Stimulated activated naive CD8-positive, alpha-beta T cell treated with anti-CD3 and anti-CD28 coated beads, Interleukin-15, Interleukin-2, amounts not matched to agents 100 U/mL and 50 U/mL, for 24 hours (primary cell): Measurements from ENCODE around the gene NOS1AP.
A peak's percentile ranks its signal among the peaks of the same experiment; 100 is the strongest.
"Not testable (repeated sequence)": the region's sequence is repeated elsewhere in the genome, so short reads cannot be mapped to it uniquely, and the experiment has no call there.

Experiments
- ATAC-seq: fragments of 150-1000 bp; cut with Tn5 transposase; one replicate; pipeline ENCODE4 v1.10.0; 2021
- DNase-seq: peaks from one replicate; pipeline ENCODE4 v3.0.0; 2021

Gene NOS1AP

GRCh38 chr1:162069334-162070093, at the start of gene NOS1AP:
Gene NOS1AP (plus strand): TSS chr1:162069691. CDS start chr1:162070178, 487 bp downstream.
- DNase-seq (peak; percentile 85), ATAC-seq (peak; percentile 98)

GRCh38 chr1:162020150-162020549, 49.3 kb upstream of the NOS1AP start:
- DNase-seq = no peak
- no peak for ATAC-seq

- ATAC-seq (no peak), DNase-seq (no peak)
These were observed 48.4 kb upstream of the NOS1AP start for GRCh38 chr1:162021124-162021523.

GRCh38 chr1:162022626-162023025, 46.9 kb upstream of the NOS1AP start:
- DNase-seq = no peak
- no peak for ATAC-seq

GRCh38 chr1:162023181-162023546, 46.3 kb upstream of the NOS1AP start:
- DNase-seq (no peak), ATAC-seq (no peak)

- ATAC-seq = peak; percentile 85
- DNase-seq = peak; percentile 54
These were observed 45.7 kb upstream of the NOS1AP start, which contains the start of gene OLFML2B for GRCh38 chr1:162023547-162024501. Gene OLFML2B (minus strand): TSS chr1:162023869. CDS start chr1:162023430, 439 bp downstream.

- no peak for DNase-seq
These were observed 44.0 kb upstream of the NOS1AP start for GRCh38 chr1:162025541-162025940.

GRCh38 chr1:162026881-162027280, 42.6 kb upstream of the NOS1AP start:
- ATAC-seq (no peak), DNase-seq (no peak)

More at GRCh38 chr1:162025541-162025940, 44.0 kb upstream of the NOS1AP start:
- no peak for ATAC-seq

GRCh38 chr1:162028726-162029125, 40.8 kb upstream of the NOS1AP start:
- DNase-seq (no peak), ATAC-seq (no peak)

- DNase-seq = no peak
- ATAC-seq = no peak
These were observed 40.3 kb upstream of the NOS1AP start for GRCh38 chr1:162029157-162029556.

- DNase-seq = no peak
- ATAC-seq = no peak
These were observed 38.7 kb upstream of the NOS1AP start for GRCh38 chr1:162030759-162031280.

GRCh38 chr1:162033428-162033827, 36.1 kb upstream of the NOS1AP start:
- DNase-seq = no peak
- ATAC-seq = no peak

GRCh38 chr1:162035241-162035640, 34.2 kb upstream of the NOS1AP start:
- ATAC-seq (peak; percentile 10), DNase-seq (peak; percentile 14)

- no peak for DNase-seq
These were observed 33.3 kb upstream of the NOS1AP start for GRCh38 chr1:162036163-162036562.

GRCh38 chr1:162038624-162039023, 30.9 kb upstream of the NOS1AP start:
- ATAC-seq (no peak), DNase-seq (no peak)

More at GRCh38 chr1:162036163-162036562, 33.3 kb upstream of the NOS1AP start:
- ATAC-seq = no peak

GRCh38 chr1:162040001-162040400, 29.5 kb upstream of the NOS1AP start:
- DNase-seq = no peak
- ATAC-seq = no peak

- DNase-seq = no peak
- no peak for ATAC-seq
These were observed 28.8 kb upstream of the NOS1AP start for GRCh38 chr1:162040657-162041056.

- DNase-seq (no peak), ATAC-seq (no peak)
These were observed 27.1 kb upstream of the NOS1AP start for GRCh38 chr1:162042361-162042760.

- ATAC-seq (no peak), DNase-seq (no peak)
These were observed 22.6 kb upstream of the NOS1AP start for GRCh38 chr1:162046921-162047320.

- ATAC-seq = not testable (repeated sequence)
These were observed 15.5 kb upstream of the NOS1AP start for GRCh38 chr1:162053949-162054348.

GRCh38 chr1:162055062-162055461, 14.4 kb upstream of the NOS1AP start:
- peak; percentile 38 for ATAC-seq
- no peak for DNase-seq

More at GRCh38 chr1:162053949-162054348, 15.5 kb upstream of the NOS1AP start:
- not testable (repeated sequence) for DNase-seq

- DNase-seq = peak; percentile 46
- ATAC-seq = peak; percentile 79
These were observed 13.4 kb upstream of the NOS1AP start for GRCh38 chr1:162056043-162056442.

GRCh38 chr1:162056579-162056978, 12.9 kb upstream of the NOS1AP start:
- ATAC-seq (no peak), DNase-seq (no peak)
